Gastroesophageal sphincter (tissue), 4 donors: ENCODE data around the gene LRFN2. TPM values are rescaled to one million over a fixed set of nuclear protein-coding genes. Genes with fewer than 3 reads are reported as not detected.
A peak's percentile ranks its signal among the peaks of the same experiment; 100 is the strongest.

Experiments
- ATAC-seq: fragments of 150-250 bp; one replicate; pipeline ENCODE4 v1.9.1; 2016; ENCODE audit warnings: mild to moderate bottlenecking, moderate library complexity
- H3K27ac ChIP-seq, 4 donors: fragments of 200-600 bp; sonication (generic) in 3 of 4; 1 replicate in 3 of 4; 2 replicates in 1 of 4; pipeline ENCODE4 v1.5.1; 2016 to 2019
- H3K27me3 ChIP-seq: fragments of 200-600 bp; sonication (generic); one replicate; pipeline ENCODE4 v1.5.1; 2019
- H3K36me3 ChIP-seq, 2 donors: fragments of 200-600 bp; sonication (generic); one replicate each; pipeline ENCODE4 v1.5.1; 2019; ENCODE audit warnings: control low read depth in 1 of 2
- H3K4me1 ChIP-seq, 3 donors: fragments of 200-600 bp; sonication (generic); 1 replicate in 2 of 3; 2 replicates in 1 of 3; pipeline ENCODE4 v1.5.1; 2016 to 2019; ENCODE audit warnings: control low read depth in 2 of 3
- H3K4me3 ChIP-seq, 2 donors: fragments of 200-600 bp; sonication (generic); one replicate each; pipeline ENCODE4 v1.5.1; 2019; ENCODE audit warnings: mild to moderate bottlenecking in 1 of 2, moderate library complexity in 1 of 2
- H3K9me3 ChIP-seq, 3 donors: fragments of 200-600 bp; sonication (generic); one replicate each; pipeline ENCODE4 v1.5.1; 2017 to 2019; ENCODE audit warnings: control low read depth in 2 of 3
- CTCF ChIP-seq, 4 experiments: fragments of 200-600 bp in 2 of 4; fragments of 450-650 bp in 2 of 4; sonication (generic) in 1 of 4; IDR thresholded peaks; one replicate each; pipeline ENCODE4 v1.5.1; 2017 to 2019; ENCODE audit warnings: antibody characterized with exemption in 4 of 4, mild to moderate bottlenecking in 2 of 4, moderate library complexity in 2 of 4
- EP300 ChIP-seq: sonication (generic); formaldehyde crosslinking; IDR thresholded peaks from one replicate; pipeline ENCODE4 v1.6.1; 2017; ENCODE audit warnings: antibody characterized with exemption, mild to moderate bottlenecking
- POLR2A ChIP-seq, 2 donors: fragments of 450-650 bp; IDR thresholded peaks; one replicate each; pipeline ENCODE4 v1.6.1; 2017; ENCODE audit warnings: antibody characterized with exemption in 2 of 2, mild to moderate bottlenecking in 2 of 2, moderate library complexity in 1 of 2
- POLR2AphosphoS5 ChIP-seq: sonication (generic); formaldehyde crosslinking; IDR thresholded peaks from one replicate; pipeline ENCODE4 v1.6.1; 2017; ENCODE audit warnings: antibody characterized with exemption
- WGBS, 2 donors: methylation state at CpG; one replicate each; pipeline ENCODE4 v1.1.5; 2018; ENCODE audit warnings: low coverage in 1 of 2; 5-methylcytosine and 5-hydroxymethylcytosine counted together
- total RNA-seq, 4 donors: library from RNA; depleted of rRNA; stranded (reverse); fragments of >200 nt; gene quantifications; one replicate each; pipeline ENCODE4 v1.1.0, GENCODE V29; 2016

LRFN2 gene
- total RNA-seq, 4 donors from 2014 or later, result 0.13 TPM; not detected in 3

- ATAC-seq, result no peak
- TF ChIP-seq CTCF (IDR thresholded peaks at IDR 0.05), result no peak
- no peak for TF ChIP-seq POLR2A (IDR thresholded peaks at IDR 0.05)
- TF ChIP-seq EP300, result no peak
- no peak for TF ChIP-seq POLR2AphosphoS5
- Histone ChIP-seq H3K27me3 (peaks cover 49% of the 10 kb centered on the region), H3K27ac (no peak overlapping the region), H3K36me3 (no peaks in the 10 kb centered on the region), H3K4me3 (no peak overlapping the region), H3K9me3 (peaks cover 0 to 21% (median 0%) of the 10 kb centered on the region in 3 donors), H3K4me1 (no peaks in the 10 kb centered on the region)
- WGBS, 2 donors, result 67 to 80% methylated on average over 6 to 8 of the region's 9 CpGs
Measured at GRCh38 chr6:40620574-40621240, 33.5 kb upstream of the LRFN2 start.

- H3K27ac ChIP-seq, result no peak overlapping the region
- H3K27me3 ChIP-seq, result peaks cover 85% of the 10 kb centered on the region
- TF ChIP-seq EP300, result no peak
- TF ChIP-seq POLR2A (IDR thresholded peaks at IDR 0.05), result no peak
- TF ChIP-seq POLR2AphosphoS5, result no peak
- no peak for TF ChIP-seq CTCF (IDR thresholded peaks at IDR 0.05)
- 22 to 31% methylated on average over 5 to 6 of the region's 6 CpGs for WGBS, 2 donors
- H3K4me3 ChIP-seq, result no peak overlapping the region
- H3K36me3 ChIP-seq, result no peaks in the 10 kb centered on the region
- ATAC-seq, result no peak
- H3K9me3 ChIP-seq, result peaks cover 0 to 21% (median 0%) of the 10 kb centered on the region in 3 donors
- H3K4me1 ChIP-seq, result no peaks in the 10 kb centered on the region
Measured at GRCh38 chr6:40614671-40615070, 27.5 kb upstream of the LRFN2 start.

GRCh38 chr6:40611912-40612311 is 24.7 kb upstream of the LRFN2 start:
- no peaks in the 10 kb centered on the region for H3K36me3 ChIP-seq
- peak; percentile 13 for ATAC-seq
- H3K27me3 ChIP-seq, result peaks cover 73% of the 10 kb centered on the region
- peaks cover 0 to 7% (median 0%) of the 10 kb centered on the region in 3 donors for H3K9me3 ChIP-seq
- H3K4me1 ChIP-seq, result no peaks in the 10 kb centered on the region
- H3K27ac ChIP-seq, result no peak overlapping the region
- no CpG with 5 or more reads among the region's 8 CpGs for WGBS, 2 donors
- H3K4me3 ChIP-seq, result no peak overlapping the region
- TF ChIP-seq POLR2A (IDR thresholded peaks at IDR 0.05) (no peak), EP300 (no peak), CTCF (IDR thresholded peaks at IDR 0.05) (no peak), POLR2AphosphoS5 (no peak)

- H3K27me3 ChIP-seq, result peaks cover 68% of the 10 kb centered on the region
- H3K36me3 ChIP-seq, result no peaks in the 10 kb centered on the region
- no peak overlapping the region for H3K27ac ChIP-seq
- no peak for ATAC-seq
- 43 to 80% methylated on average over 2 to 4 of the region's 5 CpGs for WGBS, 2 donors
- no peaks in the 10 kb centered on the region for H3K4me1 ChIP-seq
- peaks cover 0 to 2% (median 0%) of the 10 kb centered on the region in 3 donors for H3K9me3 ChIP-seq
- no peak for TF ChIP-seq EP300
- no peak for TF ChIP-seq CTCF (IDR thresholded peaks at IDR 0.05)
- TF ChIP-seq POLR2A (IDR thresholded peaks at IDR 0.05), result no peak
- no peak for TF ChIP-seq POLR2AphosphoS5
- H3K4me3 ChIP-seq, result no peak overlapping the region
Measured at GRCh38 chr6:40611434-40611833, 24.3 kb upstream of the LRFN2 start.

GRCh38 chr6:40610229-40610628 is 23.1 kb upstream of the LRFN2 start:
- peaks cover 69% of the 10 kb centered on the region for H3K27me3 ChIP-seq
- WGBS, 2 donors, result 29 to 43% methylated on average over 1 of the region's 2 CpGs
- H3K4me3 ChIP-seq, result no peak overlapping the region

More at GRCh38 chr6:40610229-40610628, 23.1 kb upstream of the LRFN2 start:
- Histone ChIP-seq H3K36me3 (no peaks in the 10 kb centered on the region), H3K27ac (no peak overlapping the region), H3K9me3 (no peaks in the 10 kb centered on the region), H3K4me1 (no peaks in the 10 kb centered on the region)
- TF ChIP-seq CTCF (IDR thresholded peaks at IDR 0.05), result no peak
- TF ChIP-seq POLR2A (IDR thresholded peaks at IDR 0.05), result no peak
- no peak for TF ChIP-seq POLR2AphosphoS5
- no peak for TF ChIP-seq EP300
- no peak for ATAC-seq
